Loucy (cell line): ENCODE results near the gene CRABP2.

Source experiments
- EZH2phosphoT487 ChIP-seq: fragments of 200-600 bp; IDR thresholded peaks from 2 replicates; pipeline ENCODE4 v1.6.1; 2018; ENCODE audit warnings: antibody characterized with exemption, mild to moderate bottlenecking, moderate library complexity, borderline replicate concordance
- TF ChIP-seq, protein P1 (sequence below): fragments of 200-600 bp; sonication (generic); conservative IDR thresholded peaks from 2 replicates; pipeline ENCODE4 v1.5.1; 2014; ENCODE audit warnings: mild to moderate bottlenecking, antibody characterized with exemption, low read length

DNA sequence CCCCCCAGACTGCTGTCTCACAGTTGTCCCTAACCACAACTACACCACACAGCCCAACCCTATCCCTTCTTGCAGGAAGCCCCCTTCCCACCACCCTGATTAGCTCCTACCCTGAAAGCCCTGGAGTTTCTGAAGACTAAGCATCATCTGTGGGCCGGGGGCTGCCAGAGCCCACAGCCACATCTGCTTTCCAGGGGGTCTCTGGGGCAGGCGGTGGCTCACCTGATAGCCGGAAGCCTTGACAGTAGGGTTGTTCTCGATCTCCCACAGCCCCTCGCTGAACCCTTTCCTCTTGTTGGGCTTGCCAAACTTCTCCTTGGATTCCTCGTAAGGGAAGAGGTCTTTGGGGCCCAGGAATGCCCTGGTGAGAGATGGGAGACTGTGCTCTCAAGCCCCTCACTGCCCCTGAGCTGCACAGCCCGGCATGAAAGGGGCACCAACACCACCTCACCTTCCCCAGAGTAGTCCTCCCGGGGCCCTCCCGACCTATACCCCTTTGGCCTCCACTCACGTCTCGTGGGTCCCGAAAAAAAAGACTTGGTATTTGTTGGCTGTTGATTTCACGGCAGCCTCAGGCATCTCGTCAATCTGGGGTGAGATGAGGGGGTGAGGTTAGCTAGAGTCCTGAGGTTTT lies 39.5 kb upstream of the CRABP2 start:
- TF ChIP-seq, protein P1, sequence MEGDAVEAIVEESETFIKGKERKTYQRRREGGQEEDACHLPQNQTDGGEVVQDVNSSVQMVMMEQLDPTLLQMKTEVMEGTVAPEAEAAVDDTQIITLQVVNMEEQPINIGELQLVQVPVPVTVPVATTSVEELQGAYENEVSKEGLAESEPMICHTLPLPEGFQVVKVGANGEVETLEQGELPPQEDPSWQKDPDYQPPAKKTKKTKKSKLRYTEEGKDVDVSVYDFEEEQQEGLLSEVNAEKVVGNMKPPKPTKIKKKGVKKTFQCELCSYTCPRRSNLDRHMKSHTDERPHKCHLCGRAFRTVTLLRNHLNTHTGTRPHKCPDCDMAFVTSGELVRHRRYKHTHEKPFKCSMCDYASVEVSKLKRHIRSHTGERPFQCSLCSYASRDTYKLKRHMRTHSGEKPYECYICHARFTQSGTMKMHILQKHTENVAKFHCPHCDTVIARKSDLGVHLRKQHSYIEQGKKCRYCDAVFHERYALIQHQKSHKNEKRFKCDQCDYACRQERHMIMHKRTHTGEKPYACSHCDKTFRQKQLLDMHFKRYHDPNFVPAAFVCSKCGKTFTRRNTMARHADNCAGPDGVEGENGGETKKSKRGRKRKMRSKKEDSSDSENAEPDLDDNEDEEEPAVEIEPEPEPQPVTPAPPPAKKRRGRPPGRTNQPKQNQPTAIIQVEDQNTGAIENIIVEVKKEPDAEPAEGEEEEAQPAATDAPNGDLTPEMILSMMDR, result no peak
- TF ChIP-seq EZH2phosphoT487, result no peak
